H9 (cell line): ENCODE measurements around the gene CTIF. TPM values are rescaled to one million over a fixed set of nuclear protein-coding genes. Genes with fewer than 3 reads are reported as not detected.

Experiments
- DNase-seq: peaks from one replicate; pipeline ENCODE4 v3.0.0-alpha.2; 2017
- H2AFZ ChIP-seq: one replicate; pipeline ENCODE4 v1.6.1; 2013; ENCODE audit warnings: mild to moderate bottlenecking, low read length, control low read depth, moderate library complexity
- H2AK5ac ChIP-seq: 2 replicates; pipeline ENCODE4 v1.6.1; 2013; ENCODE audit warnings: low read length, control low read depth, mixed read lengths; ENCODE audit not compliant: insufficient read length
- H2BK120ac ChIP-seq: one replicate; pipeline ENCODE4 v1.6.1; 2013; ENCODE audit warnings: low read depth, mild to moderate bottlenecking, low read length, control low read depth, inconsistent platforms; ENCODE audit not compliant: poor library complexity, severe bottlenecking
- H2BK12ac ChIP-seq: 2 replicates; pipeline ENCODE4 v1.6.1; 2013; ENCODE audit warnings: low read length, control low read depth, mixed read lengths, low read depth; ENCODE audit not compliant: insufficient read length
- H2BK15ac ChIP-seq: 2 replicates; pipeline ENCODE4 v1.6.1; 2013; ENCODE audit warnings: low read depth, low read length, control low read depth
- H2BK20ac ChIP-seq: one replicate; pipeline ENCODE4 v1.6.1; 2013; ENCODE audit warnings: low read depth, mild to moderate bottlenecking, low read length, control low read depth, inconsistent platforms; ENCODE audit not compliant: poor library complexity, severe bottlenecking
- H2BK5ac ChIP-seq: 2 replicates; pipeline ENCODE4 v1.6.1; 2013; ENCODE audit warnings: low read length, control low read depth, mixed read lengths; ENCODE audit not compliant: insufficient read length
- H3K14ac ChIP-seq: 2 replicates; pipeline ENCODE4 v1.6.1; 2013; ENCODE audit warnings: low read length, control low read depth; ENCODE audit not compliant: insufficient read depth
- H3K18ac ChIP-seq: 2 replicates; pipeline ENCODE4 v1.6.1; 2013; ENCODE audit warnings: low read depth, mild to moderate bottlenecking, mixed read lengths, low read length, control low read depth; ENCODE audit not compliant: insufficient read length
- H3K23ac ChIP-seq: 2 replicates; pipeline ENCODE4 v1.6.1; 2013; ENCODE audit warnings: low read length, control low read depth, mixed read lengths, low read depth; ENCODE audit not compliant: insufficient read length
- H3K23me2 ChIP-seq: 2 replicates; pipeline ENCODE4 v1.6.1; 2013; ENCODE audit warnings: low read depth, mild to moderate bottlenecking, mixed read lengths, low read length, control low read depth; ENCODE audit not compliant: insufficient read length, poor library complexity, severe bottlenecking
- H3K27ac ChIP-seq: 2 replicates; pipeline ENCODE4 v1.5.1; 2013; ENCODE audit warnings: low read length, control low read depth, mixed read lengths, low read depth; ENCODE audit not compliant: insufficient read length
- H3K27me3 ChIP-seq: 2 replicates; pipeline ENCODE4 v1.6.1; 2013; ENCODE audit warnings: low read length, control low read depth, inconsistent platforms; ENCODE audit not compliant: insufficient read depth
- H3K4ac ChIP-seq: 2 replicates; pipeline ENCODE4 v1.6.1; 2013; ENCODE audit warnings: low read depth, mild to moderate bottlenecking, control low read depth, inconsistent platforms, low read length, moderate library complexity
- H3K4me1 ChIP-seq: 2 replicates; pipeline ENCODE4 v1.6.1; 2013; ENCODE audit warnings: low read length, control low read depth, inconsistent platforms; ENCODE audit not compliant: insufficient read depth
- H3K4me2 ChIP-seq: 2 replicates; pipeline ENCODE4 v1.6.1; 2013; ENCODE audit warnings: low read length, control low read depth, mixed read lengths; ENCODE audit not compliant: insufficient read length, insufficient read depth
- H3K56ac ChIP-seq: 2 replicates; pipeline ENCODE4 v1.6.1; 2013; ENCODE audit warnings: low read depth, mild to moderate bottlenecking, mixed read lengths, low read length, control low read depth; ENCODE audit not compliant: insufficient read length
- H3K79me1 ChIP-seq: 2 replicates; pipeline ENCODE4 v1.6.1; 2013; ENCODE audit warnings: low read depth, mild to moderate bottlenecking, moderate library complexity, low read length, control low read depth, inconsistent platforms; ENCODE audit not compliant: insufficient read depth, poor library complexity, severe bottlenecking
- H3K79me2 ChIP-seq: 2 replicates; pipeline ENCODE4 v1.6.1; 2013; ENCODE audit warnings: low read length, control low read depth, inconsistent platforms; ENCODE audit not compliant: insufficient read depth
- H3K9ac ChIP-seq: 2 replicates; pipeline ENCODE4 v1.6.1; 2013; ENCODE audit warnings: low read length, control low read depth, mixed read lengths; ENCODE audit not compliant: insufficient read length; ENCODE audit errors: extremely low read depth
- H3K9me3 ChIP-seq: one replicate; pipeline ENCODE4 v1.6.1; 2013; ENCODE audit warnings: low read depth, low read length, inconsistent platforms; ENCODE audit not compliant: control insufficient read depth
- H3T11ph ChIP-seq: one replicate; pipeline ENCODE4 v1.6.1; 2013; ENCODE audit warnings: mild to moderate bottlenecking, low read length, control low read depth, inconsistent platforms
- H4K20me1 ChIP-seq: one replicate; pipeline ENCODE4 v1.6.1; 2013; ENCODE audit not compliant: control insufficient read depth, insufficient read length, insufficient read depth
- H4K5ac ChIP-seq: 2 replicates; pipeline ENCODE4 v1.6.1; 2013; ENCODE audit warnings: low read depth, mild to moderate bottlenecking, mixed read lengths, low read length, control low read depth; ENCODE audit not compliant: insufficient read length
- H4K8ac ChIP-seq: replicated peaks from 2 replicates; pipeline ENCODE4 v1.6.1; 2013; ENCODE audit warnings: low read length, control low read depth, mixed read lengths, low read depth; ENCODE audit not compliant: insufficient read length
- H4K91ac ChIP-seq: 2 replicates; pipeline ENCODE4 v1.6.1; 2013; ENCODE audit warnings: low read depth, mild to moderate bottlenecking, moderate library complexity, mixed read lengths, low read length, control low read depth; ENCODE audit not compliant: insufficient read length
- H3K27ac Mint-ChIP-seq, 3 experiments: 2 replicates in 2 of 3; 3 replicates in 1 of 3; pipeline ENCODE4 v1.8.0; 2020 to 2021; ENCODE audit warnings: mixed read lengths in 3 of 3, mild to moderate bottlenecking in 1 of 3, moderate library complexity in 1 of 3
- H3K27me3 Mint-ChIP-seq: 2 replicates; pipeline ENCODE4 v1.8.0; 2021; ENCODE audit warnings: low read depth, mild to moderate bottlenecking, moderate library complexity, mixed read lengths
- H3K36me3 Mint-ChIP-seq, 3 experiments: 2 replicates in 2 of 3; 3 replicates in 1 of 3; pipeline ENCODE4 v1.8.0; 2020 to 2021; ENCODE audit warnings: low read depth in 3 of 3, mixed read lengths in 3 of 3; ENCODE audit not compliant: insufficient read depth in 1 of 3
- H3K4me1 Mint-ChIP-seq, 2 experiments: 2 replicates each; pipeline ENCODE4 v1.8.0; 2020; ENCODE audit warnings: mixed read lengths in 2 of 2
- H3K4me3 Mint-ChIP-seq, 2 experiments: 2 replicates in 1 of 2; 3 replicates in 1 of 2; pipeline ENCODE4 v1.8.0; 2020 to 2021; ENCODE audit warnings: mild to moderate bottlenecking in 2 of 2, mixed read lengths in 2 of 2, moderate library complexity in 1 of 2
- H3K9me3 Mint-ChIP-seq, 2 experiments: 2 replicates in 1 of 2; 3 replicates in 1 of 2; pipeline ENCODE4 v1.8.0; 2020; ENCODE audit warnings: mild to moderate bottlenecking in 2 of 2, mixed read lengths in 2 of 2, moderate library complexity in 1 of 2
- WGBS: extraction: QIAGEN DNeasy Blood & Tissue Kit; methylation state at CpG from one replicate; pipeline ENCODE4 v1.1.7; 2013; ENCODE audit warnings: missing lambda C conversion rate, low lambda C conversion rate, mixed read lengths; ENCODE audit not compliant: insufficient read length; ENCODE audit errors: extremely low coverage; 5-methylcytosine and 5-hydroxymethylcytosine counted together
- total RNA-seq: library from RNA; stranded (reverse); gene quantifications from 2 replicates; pipeline ENCODE4 v1.2.1, GENCODE V29; 2021
- TF ChIP-seq, protein P1 (sequence below): fragments of 200-600 bp; sonication (generic); conservative IDR thresholded peaks from 3 replicates; pipeline ENCODE4 v1.8.0; 2021; ENCODE audit warnings: antibody characterized with exemption, mild to moderate bottlenecking

The CTIF gene
- total RNA-seq, 1 experiment from 2014 or later, result 15.8 TPM

- H3K36me3 Mint-ChIP-seq, result no peaks in the 10 kb centered on the region; a peak in 2 of 7 replicates
- TF ChIP-seq, protein P1, sequence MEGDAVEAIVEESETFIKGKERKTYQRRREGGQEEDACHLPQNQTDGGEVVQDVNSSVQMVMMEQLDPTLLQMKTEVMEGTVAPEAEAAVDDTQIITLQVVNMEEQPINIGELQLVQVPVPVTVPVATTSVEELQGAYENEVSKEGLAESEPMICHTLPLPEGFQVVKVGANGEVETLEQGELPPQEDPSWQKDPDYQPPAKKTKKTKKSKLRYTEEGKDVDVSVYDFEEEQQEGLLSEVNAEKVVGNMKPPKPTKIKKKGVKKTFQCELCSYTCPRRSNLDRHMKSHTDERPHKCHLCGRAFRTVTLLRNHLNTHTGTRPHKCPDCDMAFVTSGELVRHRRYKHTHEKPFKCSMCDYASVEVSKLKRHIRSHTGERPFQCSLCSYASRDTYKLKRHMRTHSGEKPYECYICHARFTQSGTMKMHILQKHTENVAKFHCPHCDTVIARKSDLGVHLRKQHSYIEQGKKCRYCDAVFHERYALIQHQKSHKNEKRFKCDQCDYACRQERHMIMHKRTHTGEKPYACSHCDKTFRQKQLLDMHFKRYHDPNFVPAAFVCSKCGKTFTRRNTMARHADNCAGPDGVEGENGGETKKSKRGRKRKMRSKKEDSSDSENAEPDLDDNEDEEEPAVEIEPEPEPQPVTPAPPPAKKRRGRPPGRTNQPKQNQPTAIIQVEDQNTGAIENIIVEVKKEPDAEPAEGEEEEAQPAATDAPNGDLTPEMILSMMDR, result no peak
- no peak overlapping the region for H2AK5ac ChIP-seq
- no peak overlapping the region for H3K9ac ChIP-seq
- no peak overlapping the region for H2BK20ac ChIP-seq
- H3K4me2 ChIP-seq, result no peak overlapping the region
- no peak for DNase-seq
- no peak overlapping the region for H2BK120ac ChIP-seq
- no peaks in the 10 kb centered on the region; the same call in 1 of the 2 replicates for H3K27me3 Mint-ChIP-seq
- H3K79me2 ChIP-seq, result no peaks in the 10 kb centered on the region
- no peak overlapping the region for H3K27ac ChIP-seq
- H3K23me2 ChIP-seq, result no peaks in the 10 kb centered on the region
- no peaks in the 10 kb centered on the region for H3K4me1 ChIP-seq
- no peak overlapping the region for H3T11ph ChIP-seq
- no peaks in the 10 kb centered on the region for H4K20me1 ChIP-seq
- H3K56ac ChIP-seq, result no peak overlapping the region
- H3K14ac ChIP-seq, result no peak overlapping the region
- H2BK15ac ChIP-seq, result no peak overlapping the region
- no peak overlapping the region; a peak in 2 of 7 replicates for H3K27ac Mint-ChIP-seq
- no peaks in the 10 kb centered on the region for H3K27me3 ChIP-seq
- no peak overlapping the region for H2BK12ac ChIP-seq
- H4K5ac ChIP-seq, result no peak overlapping the region
- peaks cover 17 to 34% of the 10 kb centered on the region in 2 experiments for H3K4me1 Mint-ChIP-seq
- no peaks in the 10 kb centered on the region for H3K9me3 ChIP-seq
- no CpG with 5 or more reads among the region's 13 CpGs for WGBS
- H3K18ac ChIP-seq, result no peak overlapping the region
- no peak overlapping the region for H2AFZ ChIP-seq
- no peaks in the 10 kb centered on the region for H3K9me3 Mint-ChIP-seq
- H3K79me1 ChIP-seq, result no peaks in the 10 kb centered on the region
- no peak overlapping the region; a peak in 1 of 5 replicates for H3K4me3 Mint-ChIP-seq
- no peak overlapping the region for H3K23ac ChIP-seq
- no peak overlapping the region for H4K91ac ChIP-seq
- H4K8ac ChIP-seq, result no peak overlapping the region
- H3K4ac ChIP-seq, result no peak overlapping the region
- H2BK5ac ChIP-seq, result no peak overlapping the region
Observed at GRCh38 chr18:48778344-48779011, 239.6 kb downstream of the CTIF start.
